Measurements from ENCODE around the gene HS3ST4. TPM values are rescaled to one million over a fixed set of nuclear protein-coding genes. Genes with fewer than 3 reads are reported as not detected.

HS3ST4 gene
- total RNA-seq, 1 experiment from 2014 or later: not detected

DNA sequence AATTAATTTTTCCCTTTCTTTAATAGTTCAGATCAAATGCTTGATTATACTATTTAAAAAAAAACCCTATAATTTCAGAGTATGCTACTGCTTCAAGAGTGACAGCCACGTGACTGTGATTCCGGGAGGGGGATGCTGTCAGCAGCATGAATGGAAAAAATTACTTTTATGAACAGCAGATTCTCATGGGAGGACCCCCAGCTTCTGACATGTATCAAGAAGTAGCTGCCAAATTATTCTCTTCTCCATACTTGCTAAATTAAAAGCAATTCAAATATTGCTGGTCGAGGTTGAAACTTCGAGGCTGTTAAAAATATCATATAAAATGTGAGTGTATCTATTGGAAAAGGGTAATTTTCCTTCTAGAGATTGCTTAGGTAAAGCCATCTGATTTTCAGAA, 95.0 kb downstream of the HS3ST4 start:
- no TSS peak for BruUV-seq (replicated peaks)
- CTCF ChIA-PET: no interaction called here
- Histone ChIP-seq H3K27me3 (ENCODE audit: control insufficient read depth, insufficient read depth, low read length) (no peaks in the 10 kb centered on the region), H3K4me1 (ENCODE audit: control insufficient read depth, insufficient read depth, low read length) (no peaks in the 10 kb centered on the region), H3K27ac (ENCODE audit: low read length) (no peak overlapping the region), H3K4me3 (ENCODE audit: low read depth in 2 of 2, low read length in 2 of 2) (no peak overlapping the region), H3K36me3 (ENCODE audit: control insufficient read depth, insufficient read depth, low read length) (no peaks in the 10 kb centered on the region), H3K9me3 (ENCODE audit: control insufficient read depth, insufficient read depth, low read depth, low read length) (no peaks in the 10 kb centered on the region)
- POLR2A ChIA-PET: no interaction called here
- TF ChIP-seq, protein P1, sequence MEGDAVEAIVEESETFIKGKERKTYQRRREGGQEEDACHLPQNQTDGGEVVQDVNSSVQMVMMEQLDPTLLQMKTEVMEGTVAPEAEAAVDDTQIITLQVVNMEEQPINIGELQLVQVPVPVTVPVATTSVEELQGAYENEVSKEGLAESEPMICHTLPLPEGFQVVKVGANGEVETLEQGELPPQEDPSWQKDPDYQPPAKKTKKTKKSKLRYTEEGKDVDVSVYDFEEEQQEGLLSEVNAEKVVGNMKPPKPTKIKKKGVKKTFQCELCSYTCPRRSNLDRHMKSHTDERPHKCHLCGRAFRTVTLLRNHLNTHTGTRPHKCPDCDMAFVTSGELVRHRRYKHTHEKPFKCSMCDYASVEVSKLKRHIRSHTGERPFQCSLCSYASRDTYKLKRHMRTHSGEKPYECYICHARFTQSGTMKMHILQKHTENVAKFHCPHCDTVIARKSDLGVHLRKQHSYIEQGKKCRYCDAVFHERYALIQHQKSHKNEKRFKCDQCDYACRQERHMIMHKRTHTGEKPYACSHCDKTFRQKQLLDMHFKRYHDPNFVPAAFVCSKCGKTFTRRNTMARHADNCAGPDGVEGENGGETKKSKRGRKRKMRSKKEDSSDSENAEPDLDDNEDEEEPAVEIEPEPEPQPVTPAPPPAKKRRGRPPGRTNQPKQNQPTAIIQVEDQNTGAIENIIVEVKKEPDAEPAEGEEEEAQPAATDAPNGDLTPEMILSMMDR (IDR thresholded peaks at IDR 0.05): no peak
- TF ChIP-seq TCF7L2 (IDR thresholded peaks at IDR 0.05; ENCODE audit: low read depth, low read length) (no peak), REST (IDR thresholded peaks at IDR 0.05; ENCODE audit: insufficient read depth in 1 of 2, low read depth in 2 of 2, low read length in 1 of 2) (no peak), POLR2AphosphoS5 (IDR thresholded peaks at IDR 0.05; ENCODE audit: low read depth, low read length) (no peak), SIN3A (IDR thresholded peaks at IDR 0.05; ENCODE audit: borderline replicate concordance, insufficient read depth, low read depth, low read length) (no peak)
- intact Hi-C loops (cut with micrococcal nuclease; ENCODE audit: unreplicated experiment): no loop called here
- ATAC-seq: no peak
- in situ Hi-C loops (cut with HindIII; ENCODE audit: low pct_unique_long_range_greater_than_20kb, low sequenced_read_pairs): no loop called here
- no peak for DNase-seq (ENCODE audit: low read depth, low spot score)

DNA sequence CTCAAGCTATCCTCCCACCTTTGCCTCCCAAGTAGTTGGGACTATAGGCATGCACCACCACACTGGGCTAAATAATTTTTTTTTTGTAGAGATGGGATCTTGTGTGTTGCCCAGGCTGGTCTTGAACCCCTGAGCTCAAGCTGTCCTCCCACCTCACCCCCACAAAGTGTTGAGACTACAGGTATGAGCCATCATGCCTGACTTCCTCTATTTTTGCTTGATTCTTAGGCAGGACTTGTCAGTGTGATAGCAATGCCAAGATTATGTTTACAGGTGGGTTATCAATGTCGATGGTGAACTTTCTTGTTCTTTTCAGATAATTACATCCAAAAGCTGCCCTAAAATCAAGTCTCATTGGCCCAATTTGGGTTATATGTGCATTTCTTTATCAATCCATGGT, 96.9 kb downstream of the HS3ST4 start:
- peaks cover 2% of the 10 kb centered on the region; the same call in 1 of the 2 replicates for H3K27me3 ChIP-seq (ENCODE audit: control insufficient read depth, insufficient read depth, low read length)
- H3K4me1 ChIP-seq (ENCODE audit: control insufficient read depth, insufficient read depth, low read length): no peaks in the 10 kb centered on the region
- TF ChIP-seq SIN3A (IDR thresholded peaks at IDR 0.05; ENCODE audit: borderline replicate concordance, insufficient read depth, low read depth, low read length) (no peak), POLR2AphosphoS5 (IDR thresholded peaks at IDR 0.05; ENCODE audit: low read depth, low read length) (no peak), TCF7L2 (IDR thresholded peaks at IDR 0.05; ENCODE audit: low read depth, low read length) (no peak), REST (IDR thresholded peaks at IDR 0.05; ENCODE audit: insufficient read depth in 1 of 2, low read depth in 2 of 2, low read length in 1 of 2) (no peak)
- TF ChIP-seq, protein P1 (IDR thresholded peaks at IDR 0.05): no peak
- in situ Hi-C loops (cut with HindIII; ENCODE audit: low pct_unique_long_range_greater_than_20kb, low sequenced_read_pairs): no loop called here
- H3K9me3 ChIP-seq (ENCODE audit: control insufficient read depth, insufficient read depth, low read depth, low read length): no peaks in the 10 kb centered on the region
- ATAC-seq (no peak), DNase-seq (ENCODE audit: low read depth, low spot score) (no peak)
- no peak overlapping the region for H3K4me3 ChIP-seq (ENCODE audit: low read depth in 2 of 2, low read length in 2 of 2)
- H3K27ac ChIP-seq (ENCODE audit: low read length): no peak overlapping the region
- intact Hi-C loops (cut with micrococcal nuclease; ENCODE audit: unreplicated experiment): no loop called here
- POLR2A ChIA-PET: no interaction called here
- CTCF ChIA-PET: interaction anchor here (0.6 kb wide), 1 partner anchor 564 kb away, joined by 7 read pairs; no protein-coding TSS in a partner anchor
- H3K36me3 ChIP-seq (ENCODE audit: control insufficient read depth, insufficient read depth, low read length): no peaks in the 10 kb centered on the region
- BruUV-seq (replicated peaks): no TSS peak

Measured in Panc1 (cell line).